DMS79 (cell line): Measurements from ENCODE around the gene CDH11.

Source experiments
- DNase-seq: peaks from one replicate; lab custom pipeline; 2025; lab: John Stamatoyannopoulos, UW

CDH11 gene

DNA sequence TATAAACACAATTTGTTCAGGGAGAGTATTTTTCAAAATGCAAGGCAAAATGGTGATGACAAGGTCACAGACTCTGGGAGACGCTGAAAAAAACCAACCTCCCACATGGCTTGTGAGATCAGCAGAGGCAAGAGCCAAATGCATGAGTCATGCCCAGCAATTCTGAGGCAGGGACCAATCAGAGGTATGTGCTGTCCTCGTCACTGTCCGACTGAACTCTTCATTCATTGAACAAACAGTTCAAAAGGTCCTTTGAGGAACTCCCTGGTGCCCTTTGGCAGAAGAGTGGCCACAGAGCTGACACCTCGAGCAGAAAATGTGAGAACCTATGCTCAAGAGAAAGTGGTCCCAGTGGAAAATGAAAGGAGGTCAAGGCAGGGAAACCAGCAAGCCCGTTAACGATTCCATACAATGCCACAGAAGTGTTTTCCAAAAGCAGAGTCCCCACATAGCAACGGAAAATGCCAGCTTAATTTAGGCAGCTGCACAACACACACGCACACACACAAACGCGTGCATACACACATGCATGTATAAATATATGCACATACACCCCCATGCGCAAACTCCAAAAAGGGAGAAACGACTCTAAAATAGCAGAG is 50.9 kb downstream of the CDH11 start:
- no peak for DNase-seq

DNA sequence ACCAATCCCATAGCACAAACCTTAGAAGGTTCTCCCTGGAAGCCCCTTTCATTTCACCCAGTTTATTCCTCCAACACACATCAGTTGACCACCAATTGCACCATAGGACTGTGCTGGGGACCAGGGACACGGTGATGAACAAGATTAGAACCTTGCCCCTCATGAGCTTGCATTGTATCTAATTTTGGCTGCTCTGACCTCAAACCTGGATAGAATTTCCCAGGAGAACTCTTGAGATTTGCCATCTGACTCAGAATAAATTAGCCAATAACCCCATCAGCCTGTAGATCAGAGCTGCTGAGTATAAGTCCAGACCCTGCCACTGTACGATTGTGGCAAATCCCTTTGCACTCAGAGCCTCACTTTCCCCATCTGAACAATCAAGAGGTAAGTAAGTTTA is 52.1 kb downstream of the CDH11 start:
- DNase-seq, result no peak

DNA sequence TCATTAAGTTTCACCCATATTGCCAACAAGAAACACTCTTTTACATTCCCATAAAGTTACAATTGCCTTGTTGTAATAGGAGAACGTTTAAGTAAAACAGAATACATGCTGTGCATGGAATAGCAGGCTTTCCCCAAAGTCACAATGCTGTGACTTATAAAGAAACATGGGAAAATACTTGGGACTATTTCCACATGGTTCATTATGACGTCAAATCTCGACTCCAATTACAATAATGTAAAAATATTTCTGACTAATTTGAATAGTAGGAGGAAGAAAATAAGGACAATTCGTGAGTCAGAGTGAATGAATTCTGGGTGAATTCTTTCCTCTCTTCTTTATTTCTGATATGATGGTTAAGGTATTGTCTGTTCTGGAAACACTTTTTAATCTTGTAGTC is 52.8 kb downstream of the CDH11 start:
- no peak for DNase-seq

DNA sequence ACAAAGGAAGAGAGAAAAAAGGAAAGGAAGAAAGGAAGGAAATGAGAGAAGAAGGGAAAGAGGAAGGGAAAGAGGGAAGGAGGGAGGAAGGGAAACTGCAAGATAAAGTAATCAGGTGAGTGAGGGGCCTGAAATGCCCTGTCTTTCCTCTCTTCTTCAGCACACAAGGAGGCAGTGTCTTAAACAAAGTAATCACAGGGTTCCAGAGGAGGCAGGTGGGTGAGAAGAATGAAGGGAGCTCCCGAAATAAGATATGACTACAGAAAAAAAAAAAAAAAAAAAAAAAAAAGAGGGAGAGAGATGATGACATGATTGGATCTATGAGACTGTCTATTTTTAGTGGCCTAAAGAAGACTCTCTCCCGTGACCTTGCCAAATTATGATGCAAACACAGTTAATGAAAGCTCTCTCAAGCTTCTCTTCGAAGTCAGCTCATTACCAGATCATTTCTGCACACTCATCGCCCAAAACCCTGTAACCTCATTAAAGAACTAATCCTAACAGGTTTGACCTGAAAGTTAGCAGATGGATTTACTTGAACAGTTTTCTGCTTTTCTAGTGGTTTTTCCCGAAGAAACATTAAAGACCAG is 53.6 kb downstream of the CDH11 start:
- DNase-seq, result no peak

DNA sequence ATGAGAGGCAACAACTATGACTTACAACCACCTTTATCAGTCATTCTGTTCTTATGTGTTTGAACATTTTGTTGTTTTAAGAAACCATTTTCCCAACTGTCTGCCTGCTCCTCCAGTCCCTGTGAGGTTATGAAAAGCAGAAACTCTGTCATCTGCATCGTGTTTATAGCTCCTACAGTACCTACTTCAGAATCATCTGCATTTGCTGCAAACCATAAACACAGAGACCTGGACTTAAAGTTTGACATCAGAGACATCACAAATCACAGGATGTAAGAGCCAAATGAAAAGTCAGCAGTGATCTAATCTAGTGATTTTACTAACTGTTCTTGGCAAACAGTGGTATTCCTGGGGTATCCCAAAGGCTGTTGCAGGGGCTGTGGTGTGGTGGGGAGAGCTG is 55.2 kb downstream of the CDH11 start:
- DNase-seq, result no peak

DNA sequence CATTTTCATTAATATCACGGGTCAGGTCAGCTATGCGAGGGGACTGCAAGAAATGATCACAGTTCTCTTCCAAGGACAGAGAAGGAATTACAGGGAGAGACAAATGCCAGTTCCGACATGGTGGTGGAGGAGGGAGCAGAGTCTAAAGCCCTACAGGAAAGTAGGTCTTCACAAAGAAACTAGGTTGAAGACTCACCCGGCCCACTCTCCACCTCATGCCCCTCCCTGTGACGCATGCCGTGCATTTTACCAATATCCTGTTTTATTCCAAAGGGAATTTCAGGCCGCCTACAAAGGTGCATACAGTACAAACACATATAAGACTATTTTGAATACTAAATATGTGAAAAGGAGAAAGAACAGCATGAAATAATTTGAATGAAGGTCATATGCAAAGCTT is 56.8 kb downstream of the CDH11 start:
- DNase-seq, result no peak

DNA sequence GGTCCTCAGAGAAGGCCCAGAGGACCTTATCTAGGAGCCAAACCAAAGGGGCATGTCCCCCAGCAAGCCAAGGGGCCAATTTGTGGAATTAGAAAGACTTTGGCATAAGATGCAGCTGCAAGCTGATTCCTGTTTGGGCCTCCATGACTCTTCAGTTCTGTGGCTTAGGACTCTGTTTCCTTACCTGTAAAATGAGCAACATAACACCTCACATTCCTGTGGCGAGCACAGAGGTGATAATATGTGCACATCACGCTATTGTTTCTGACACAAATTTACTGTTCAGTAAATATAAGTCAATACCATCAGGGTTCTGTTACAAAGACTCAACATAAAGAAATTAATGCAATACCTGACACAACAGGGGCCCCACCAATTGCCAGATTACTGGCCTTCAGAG is 57.7 kb downstream of the CDH11 start:
- no peak for DNase-seq

DNA sequence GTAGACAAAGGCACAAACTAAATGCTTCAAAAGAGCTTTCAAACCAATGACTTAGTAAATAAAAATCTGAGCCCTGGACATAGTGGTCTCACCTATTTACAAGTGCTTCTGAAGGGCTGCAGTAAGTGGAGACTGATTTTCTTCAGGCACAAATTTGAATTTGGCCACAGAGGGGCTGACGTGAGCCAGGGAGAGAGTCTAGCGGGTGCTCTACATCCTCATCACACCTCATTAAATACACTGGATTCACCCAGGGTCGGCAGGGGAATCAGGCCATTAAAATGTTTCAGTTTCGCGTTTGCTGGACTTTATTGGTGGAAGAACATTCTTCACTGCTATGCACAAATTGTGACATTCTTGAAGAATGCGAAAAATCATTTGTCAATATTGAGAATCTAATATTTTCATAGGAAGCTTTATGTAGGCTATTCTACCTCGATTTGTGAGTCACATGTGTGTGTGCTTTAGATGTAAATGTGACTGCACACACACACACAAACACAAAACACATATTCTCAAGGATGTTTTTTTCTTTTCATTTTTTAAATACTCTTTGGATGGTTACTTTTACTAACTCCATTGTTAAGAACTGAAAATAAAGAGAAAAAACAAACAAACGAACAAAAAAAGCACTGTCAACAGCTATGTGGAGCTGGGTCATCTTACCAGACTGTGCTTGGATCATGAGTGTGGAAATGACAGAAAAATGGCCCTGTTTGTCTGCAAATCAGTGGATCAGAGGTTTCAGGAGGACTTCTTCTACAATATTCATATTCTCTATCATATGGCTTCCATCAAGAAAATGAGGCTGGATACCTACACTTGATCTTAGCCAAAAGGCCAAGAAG is 58.9 kb downstream of the CDH11 start:
- no peak for DNase-seq

DNA sequence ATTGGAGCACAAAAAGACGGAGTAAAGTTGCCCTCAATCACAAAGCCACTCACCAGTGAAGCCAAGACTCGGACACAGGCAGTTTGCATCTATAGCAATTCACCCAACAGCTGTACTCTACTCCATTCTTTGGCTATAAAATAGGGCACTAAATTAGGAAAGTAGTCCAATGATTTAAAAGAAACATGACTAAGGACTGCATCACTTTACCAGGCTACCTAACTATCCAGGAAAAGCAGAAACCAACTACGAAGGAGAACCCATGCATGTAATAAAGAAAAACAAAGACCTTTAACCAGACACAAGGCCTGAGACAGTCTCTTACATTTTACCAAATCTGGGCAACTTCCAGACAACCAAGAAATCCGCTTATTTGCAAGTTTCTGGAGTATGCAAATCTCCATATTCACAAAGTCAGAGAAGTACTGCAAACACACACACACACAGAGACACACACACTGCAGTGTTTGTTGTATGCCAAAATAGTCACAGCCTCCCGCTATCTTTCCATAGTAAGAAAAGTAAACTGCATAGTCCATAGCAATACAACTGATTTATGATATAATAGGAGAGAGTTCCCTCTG is 59.8 kb downstream of the CDH11 start:
- no peak for DNase-seq

DNA sequence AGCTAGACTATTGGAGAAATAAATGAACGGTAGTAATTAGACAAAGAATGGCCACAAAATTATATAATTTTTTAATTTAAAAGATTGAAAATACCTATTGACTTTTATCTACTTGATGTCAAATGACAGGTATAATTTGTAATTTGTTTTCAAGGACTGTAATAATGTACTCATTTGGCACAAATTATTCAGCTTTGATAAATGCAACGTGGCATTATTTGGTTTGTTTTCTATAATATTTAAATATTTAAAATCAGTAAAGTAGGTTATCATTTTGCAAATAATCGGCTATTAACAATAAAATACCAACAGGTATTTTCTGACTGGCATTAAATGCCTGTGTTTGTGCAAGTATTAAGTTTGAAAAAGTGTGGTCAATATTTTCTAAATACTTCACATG is 60.6 kb downstream of the CDH11 start:
- no peak for DNase-seq

DNA sequence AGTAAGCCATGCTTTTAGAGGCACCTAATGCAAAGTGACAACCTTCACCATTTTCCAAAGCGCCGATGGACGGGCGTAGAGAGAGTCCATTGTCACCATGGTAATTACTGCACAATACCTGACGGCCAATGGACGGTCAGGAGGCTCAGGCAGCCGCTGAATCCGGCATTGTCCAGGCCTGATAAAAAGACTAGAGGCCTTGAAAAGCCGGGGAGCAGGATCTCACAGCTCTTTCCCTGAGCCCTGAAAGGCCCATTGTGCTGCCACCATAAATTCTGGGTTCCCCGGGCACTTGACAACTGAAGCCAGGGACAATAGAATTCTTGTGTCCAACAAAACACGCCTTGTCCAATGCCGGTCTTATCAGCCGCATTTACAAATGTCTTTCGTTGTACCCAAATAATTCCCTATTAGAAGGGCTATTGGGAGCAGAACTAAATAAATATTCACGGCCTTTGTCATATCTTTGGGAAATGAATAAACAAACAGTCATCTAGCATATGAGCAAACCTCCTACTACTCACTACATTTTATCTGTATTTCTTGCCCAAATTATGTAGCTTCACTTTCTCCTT is 62.4 kb downstream of the CDH11 start:
- DNase-seq, result no peak

DNA sequence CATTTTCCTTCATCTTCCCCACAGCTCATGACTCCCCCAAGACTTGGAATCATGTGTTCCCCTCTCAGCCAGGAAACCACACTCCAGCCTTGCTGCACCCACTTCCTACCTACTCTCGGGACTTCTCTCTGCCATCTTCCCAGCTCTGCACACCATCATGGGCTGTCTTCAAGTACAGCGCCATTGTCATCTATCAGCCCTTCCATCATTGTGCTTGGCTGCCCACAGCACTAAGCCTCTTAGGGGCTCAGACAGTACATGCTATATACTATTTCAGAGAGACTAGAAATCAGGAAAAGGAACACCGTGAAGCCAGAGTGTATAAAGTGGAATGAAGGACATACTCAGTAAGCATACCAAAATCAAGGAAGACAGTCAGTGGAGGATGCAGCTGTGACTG is 64.7 kb downstream of the CDH11 start:
- DNase-seq, result no peak

DNA sequence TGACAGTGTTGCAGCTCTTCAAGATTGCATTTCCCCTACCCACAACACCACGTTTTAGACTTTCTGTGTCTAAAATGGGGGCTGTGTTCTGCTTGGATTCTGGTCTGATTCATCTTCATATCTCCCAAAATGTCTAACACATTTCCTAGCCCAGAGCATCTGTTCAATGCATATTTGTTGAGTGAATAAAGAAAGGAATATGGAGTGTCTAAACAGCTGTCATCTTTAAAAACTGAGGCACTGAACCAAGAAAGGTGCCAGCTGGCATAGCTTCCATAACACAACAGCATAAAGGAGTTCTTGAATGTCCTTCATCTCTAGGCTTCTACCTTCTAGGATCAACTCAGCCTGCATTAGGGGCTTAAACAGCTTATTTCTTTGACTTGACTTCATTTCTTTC is 67.4 kb downstream of the CDH11 start:
- no peak for DNase-seq

DNA sequence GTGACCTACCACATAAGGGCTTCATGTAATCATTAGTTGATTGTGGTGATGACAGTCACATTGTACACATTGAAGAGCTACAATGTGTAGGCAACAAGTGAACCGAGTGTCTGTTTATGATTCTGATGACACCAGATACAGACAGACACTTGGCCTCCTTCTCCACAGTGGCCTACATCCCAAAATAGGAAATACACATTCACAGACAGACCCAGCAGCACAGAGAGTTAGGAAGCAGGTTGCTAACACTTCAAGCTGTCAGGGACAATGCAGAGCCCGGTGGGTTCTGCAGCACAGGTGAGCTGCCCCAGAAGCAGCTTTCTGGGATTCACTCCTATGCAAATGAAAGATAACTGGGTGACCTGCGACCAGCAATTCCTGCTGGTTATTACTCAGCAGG is 72.2 kb downstream of the CDH11 start:
- no peak for DNase-seq

DNA sequence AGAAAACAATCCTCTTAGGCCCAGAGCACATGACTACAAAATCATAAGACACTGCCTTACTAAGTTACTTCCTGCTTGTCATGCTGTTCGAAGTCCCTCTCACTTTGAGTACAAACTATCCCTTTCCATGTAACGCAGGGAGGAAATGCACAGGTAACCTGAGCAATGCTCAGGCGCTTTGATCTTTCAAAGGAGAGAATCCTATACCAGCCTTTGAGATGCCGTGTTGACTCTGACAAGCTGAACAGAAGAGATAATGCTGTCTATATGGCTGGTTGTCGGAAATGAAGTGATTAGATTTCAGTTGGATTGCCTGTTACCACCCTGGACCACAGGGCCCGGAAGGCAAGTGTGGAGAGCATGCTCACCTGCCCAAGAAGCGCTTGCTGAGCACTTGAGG is 75.9 kb downstream of the CDH11 start:
- DNase-seq, result no peak

DNA sequence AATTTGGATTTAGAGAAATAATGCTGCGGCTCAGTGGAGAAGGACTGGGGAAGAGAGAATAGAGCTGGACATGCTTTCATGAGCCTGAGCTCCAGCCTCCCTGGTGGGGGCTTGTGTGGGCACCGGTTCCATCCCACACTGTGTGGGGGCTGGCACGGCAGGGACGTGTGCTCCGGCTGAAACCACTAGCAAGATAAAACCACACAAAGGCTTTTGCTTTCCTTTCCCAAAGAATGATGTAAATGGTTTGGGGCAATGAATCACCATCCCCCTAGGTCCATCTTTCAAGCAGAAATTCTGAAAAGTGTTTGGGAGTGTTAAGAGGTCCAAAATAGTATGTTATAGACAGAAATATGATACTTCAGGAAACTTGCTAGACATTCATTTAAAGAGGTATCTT is 77.0 kb downstream of the CDH11 start:
- no peak for DNase-seq

DNA sequence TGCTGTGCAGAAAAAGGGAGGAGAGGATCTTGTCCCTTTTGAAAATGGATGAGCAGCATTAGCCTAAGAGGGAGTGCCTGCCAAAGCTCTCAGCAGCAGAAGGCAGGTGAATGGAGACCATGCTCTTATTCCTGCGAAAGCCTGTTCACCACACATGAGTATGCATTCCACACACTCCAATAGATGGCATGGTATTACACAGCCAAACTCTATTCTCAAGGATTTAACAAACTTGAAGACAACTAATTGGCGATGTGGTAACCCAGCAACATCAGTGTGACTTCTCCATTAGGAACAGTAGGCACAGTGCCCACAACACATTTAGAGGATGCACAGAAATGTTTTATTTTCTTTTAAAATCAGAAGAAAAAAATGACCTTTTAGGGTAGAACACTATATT is 77.8 kb downstream of the CDH11 start:
- no peak for DNase-seq

DNA sequence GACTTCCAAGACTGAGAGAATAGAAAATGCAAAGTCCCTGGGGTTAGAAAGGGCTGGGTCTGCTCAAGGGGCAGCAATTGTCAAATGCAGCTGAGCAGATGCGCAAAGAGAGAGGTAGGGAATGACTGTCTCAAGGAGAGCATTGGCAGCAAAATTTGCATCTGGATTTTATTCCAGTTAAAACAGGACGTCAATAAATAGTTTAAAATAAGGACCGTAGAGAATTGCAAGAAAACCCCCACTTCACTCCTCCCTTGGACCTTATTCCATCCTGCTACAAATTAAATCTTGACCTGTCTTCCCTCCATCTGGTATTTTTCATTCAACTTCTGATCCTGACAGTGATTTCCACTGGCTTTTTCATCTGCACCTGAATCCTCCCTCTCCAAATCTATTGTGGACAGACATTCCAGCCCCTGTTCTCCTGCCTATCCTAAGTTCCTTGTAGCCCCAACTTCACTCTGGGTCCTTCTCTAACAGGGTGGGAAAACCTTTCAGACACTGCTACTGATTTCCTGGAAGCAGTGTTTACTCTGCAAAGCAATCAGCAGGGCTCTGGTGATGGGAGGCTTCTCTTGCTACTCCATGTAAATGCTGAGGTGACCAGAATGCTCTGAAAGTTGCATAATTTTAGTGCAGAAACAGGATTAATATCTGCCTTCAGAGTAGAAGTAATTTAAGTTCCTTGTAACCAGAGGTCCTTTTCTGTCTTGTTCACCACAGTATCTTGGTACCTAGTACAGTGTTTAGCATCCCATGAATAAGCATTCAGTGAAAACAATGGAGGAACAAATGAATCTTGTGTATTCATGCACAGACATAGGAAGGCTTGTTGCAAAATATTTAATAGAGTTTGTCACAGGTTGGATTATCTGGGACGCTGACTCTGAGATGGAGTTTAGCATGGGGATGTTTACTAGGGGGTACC is 79.2 kb downstream of the CDH11 start:
- no peak for DNase-seq

DNA sequence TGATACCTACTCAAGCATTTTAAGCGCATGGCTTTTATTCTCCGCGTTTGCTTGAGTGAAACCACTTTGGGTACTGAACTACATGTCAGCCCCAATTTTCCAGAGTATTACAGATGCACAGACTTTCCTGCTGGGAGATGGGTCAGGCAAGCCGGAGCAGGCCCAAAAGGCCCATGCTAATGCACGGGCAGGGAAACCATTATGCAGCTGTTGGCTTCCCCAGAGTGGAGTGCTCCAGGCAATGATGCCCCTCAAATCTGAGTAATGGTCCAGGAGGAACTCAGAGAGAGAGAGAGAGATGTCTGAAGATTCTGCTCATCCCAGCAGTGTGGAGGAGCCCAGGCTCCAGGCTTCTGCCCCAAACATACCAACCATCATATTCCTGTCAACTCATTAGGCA is 80.2 kb downstream of the CDH11 start:
- no peak for DNase-seq

DNA sequence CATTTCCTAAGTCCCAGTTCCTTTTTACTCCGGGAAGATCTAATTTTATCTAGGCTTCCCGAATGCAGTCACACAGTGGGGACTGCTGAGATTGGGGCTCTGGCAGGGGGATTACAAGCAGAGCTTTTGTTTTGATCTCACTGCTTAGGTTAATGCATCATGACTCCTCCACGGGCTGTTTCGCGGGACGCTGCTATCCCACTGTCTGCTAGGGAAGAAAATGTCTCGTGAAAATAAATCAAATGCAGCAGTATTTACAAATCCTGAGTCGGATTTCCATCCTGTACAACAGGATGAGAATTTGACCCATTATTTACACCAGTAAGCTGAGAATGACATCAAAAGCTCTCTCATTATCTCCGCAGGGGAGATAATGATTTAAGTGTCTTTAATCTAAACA is 83.8 kb downstream of the CDH11 start:
- DNase-seq, result no peak

DNA sequence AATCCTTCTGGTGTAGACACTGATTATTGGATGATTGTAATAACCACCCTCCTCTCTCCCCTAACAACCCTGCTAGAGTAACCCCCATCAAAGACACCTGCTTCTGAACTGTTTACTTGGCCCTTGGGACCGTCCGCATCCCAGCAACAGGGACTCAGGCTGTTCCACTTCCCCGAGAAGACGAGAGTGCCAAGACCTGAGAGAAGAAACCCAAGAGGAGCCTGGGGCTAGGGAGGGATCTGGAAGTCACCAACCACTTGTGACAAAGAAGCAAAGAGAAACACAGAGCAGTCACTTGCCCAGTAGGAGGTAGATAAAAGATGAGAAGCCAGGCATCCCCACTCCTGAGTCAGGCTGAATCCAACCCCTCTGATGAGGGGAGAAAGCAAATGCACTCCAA is 84.3 kb downstream of the CDH11 start:
- peak; percentile 64 for DNase-seq

DNA sequence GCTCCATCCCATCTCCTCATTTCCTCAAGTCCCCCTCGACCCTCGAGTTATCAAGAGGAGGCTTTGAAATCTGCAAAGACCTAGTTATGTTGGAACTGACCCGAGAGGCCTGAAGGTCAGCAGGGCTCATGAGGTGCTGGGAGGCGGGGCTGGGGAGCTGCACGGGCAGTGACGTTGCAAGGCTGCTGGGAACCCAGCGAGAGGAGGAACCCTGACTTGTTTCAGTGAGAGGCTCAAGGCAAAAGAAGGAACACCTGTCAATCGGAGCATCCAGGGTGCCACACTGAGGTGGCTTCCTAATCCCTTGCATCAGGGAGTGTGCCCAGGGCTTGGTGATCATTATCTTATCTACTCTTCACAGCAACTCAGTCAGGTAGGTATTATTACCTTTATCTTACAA is 86.9 kb downstream of the CDH11 start:
- DNase-seq, result no peak
